ENCODE measurements around the gene LARP4B.
"Not testable (repeated sequence)": the region's sequence is repeated elsewhere in the genome, so short reads cannot be mapped to it uniquely, and the experiment has no call there.

The LARP4B gene

DNA sequence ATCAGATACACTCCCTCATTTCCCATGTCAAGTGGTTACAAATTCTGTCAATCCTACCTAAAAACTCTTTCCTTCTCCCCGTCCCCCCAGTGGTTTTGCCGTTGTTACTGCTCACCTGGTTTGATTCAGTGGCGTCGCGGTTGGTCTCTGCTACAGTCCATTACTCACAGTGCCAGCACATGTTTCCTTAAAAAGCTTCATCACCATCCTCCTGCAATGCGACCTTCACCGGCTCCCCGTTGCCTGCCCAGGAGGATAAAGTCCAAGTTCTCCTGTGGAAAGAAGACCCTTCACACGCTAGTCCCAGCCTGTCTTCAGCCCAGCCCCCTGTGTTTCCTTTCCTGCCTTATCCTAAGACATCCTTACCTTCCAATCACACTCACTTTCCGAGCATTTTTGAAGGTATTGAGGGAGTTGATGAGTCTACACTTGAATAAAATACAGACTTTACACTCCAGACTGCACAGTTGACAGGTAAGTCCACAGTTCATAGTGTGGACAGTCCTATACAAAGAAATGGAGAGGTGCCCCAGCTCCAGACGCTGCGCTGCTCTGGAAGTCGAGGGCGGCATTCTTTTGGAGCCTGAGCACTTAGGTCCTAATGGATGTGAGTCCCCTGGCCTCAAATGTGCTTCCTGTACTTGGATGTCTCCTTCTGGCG lies 3.4 kb upstream of the LARP4B start:
- DNase-seq (ENCODE audit: low read depth), result no peak
- no peak overlapping the region for H3K4me3 ChIP-seq (ENCODE audit: low read length)
- TF ChIP-seq, protein P1, sequence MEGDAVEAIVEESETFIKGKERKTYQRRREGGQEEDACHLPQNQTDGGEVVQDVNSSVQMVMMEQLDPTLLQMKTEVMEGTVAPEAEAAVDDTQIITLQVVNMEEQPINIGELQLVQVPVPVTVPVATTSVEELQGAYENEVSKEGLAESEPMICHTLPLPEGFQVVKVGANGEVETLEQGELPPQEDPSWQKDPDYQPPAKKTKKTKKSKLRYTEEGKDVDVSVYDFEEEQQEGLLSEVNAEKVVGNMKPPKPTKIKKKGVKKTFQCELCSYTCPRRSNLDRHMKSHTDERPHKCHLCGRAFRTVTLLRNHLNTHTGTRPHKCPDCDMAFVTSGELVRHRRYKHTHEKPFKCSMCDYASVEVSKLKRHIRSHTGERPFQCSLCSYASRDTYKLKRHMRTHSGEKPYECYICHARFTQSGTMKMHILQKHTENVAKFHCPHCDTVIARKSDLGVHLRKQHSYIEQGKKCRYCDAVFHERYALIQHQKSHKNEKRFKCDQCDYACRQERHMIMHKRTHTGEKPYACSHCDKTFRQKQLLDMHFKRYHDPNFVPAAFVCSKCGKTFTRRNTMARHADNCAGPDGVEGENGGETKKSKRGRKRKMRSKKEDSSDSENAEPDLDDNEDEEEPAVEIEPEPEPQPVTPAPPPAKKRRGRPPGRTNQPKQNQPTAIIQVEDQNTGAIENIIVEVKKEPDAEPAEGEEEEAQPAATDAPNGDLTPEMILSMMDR (conservative IDR thresholded peaks at IDR 0.05; ENCODE audit: low read length), result no peak

DNA sequence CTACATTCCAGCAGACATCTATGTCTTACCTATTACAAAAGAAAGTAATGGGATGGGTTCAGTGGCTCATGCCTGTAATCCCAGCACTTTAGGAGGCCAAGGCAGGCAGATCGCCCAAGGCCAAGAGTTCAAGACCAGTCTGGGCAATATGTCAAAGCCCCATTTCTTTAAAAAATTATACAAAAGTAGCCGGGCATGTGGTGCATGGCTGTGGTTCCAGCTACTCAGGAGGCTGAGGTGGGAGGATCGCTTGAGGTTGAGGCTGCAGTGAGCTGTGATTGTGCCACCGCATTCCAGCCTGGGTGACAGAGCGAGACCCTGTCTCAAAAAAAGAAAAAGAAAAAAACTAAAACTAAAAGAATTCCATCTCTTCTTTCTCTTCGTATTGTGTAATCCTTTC lies 2.7 kb upstream of the LARP4B start:
- not testable (repeated sequence) for H3K4me3 ChIP-seq (ENCODE audit: low read length); DNase-seq (ENCODE audit: low read depth)

DNA sequence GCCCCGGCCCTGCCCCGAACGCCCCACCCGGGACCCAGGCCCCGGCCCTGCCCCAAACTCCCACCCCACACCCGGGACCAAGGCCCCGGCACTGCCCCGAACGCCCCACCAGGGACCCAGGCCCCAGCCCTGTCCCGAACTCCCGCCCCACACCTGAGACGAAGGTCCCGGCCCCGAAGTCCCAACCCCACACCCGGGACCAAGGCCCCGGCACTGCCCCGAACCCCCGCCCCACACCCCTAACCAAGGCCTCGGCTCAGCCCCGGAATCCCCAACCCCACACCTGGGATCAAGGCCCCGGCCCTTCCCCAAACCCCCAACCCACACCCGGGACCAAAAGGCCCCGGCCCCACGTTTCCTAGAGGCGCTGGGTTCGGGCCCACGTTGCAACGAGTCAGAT lies 1.1 kb upstream of the LARP4B start:
- no peak overlapping the region for H3K4me3 ChIP-seq (ENCODE audit: low read length)
- TF ChIP-seq, protein P1 (conservative IDR thresholded peaks at IDR 0.05; ENCODE audit: low read length), result no peak

DNA sequence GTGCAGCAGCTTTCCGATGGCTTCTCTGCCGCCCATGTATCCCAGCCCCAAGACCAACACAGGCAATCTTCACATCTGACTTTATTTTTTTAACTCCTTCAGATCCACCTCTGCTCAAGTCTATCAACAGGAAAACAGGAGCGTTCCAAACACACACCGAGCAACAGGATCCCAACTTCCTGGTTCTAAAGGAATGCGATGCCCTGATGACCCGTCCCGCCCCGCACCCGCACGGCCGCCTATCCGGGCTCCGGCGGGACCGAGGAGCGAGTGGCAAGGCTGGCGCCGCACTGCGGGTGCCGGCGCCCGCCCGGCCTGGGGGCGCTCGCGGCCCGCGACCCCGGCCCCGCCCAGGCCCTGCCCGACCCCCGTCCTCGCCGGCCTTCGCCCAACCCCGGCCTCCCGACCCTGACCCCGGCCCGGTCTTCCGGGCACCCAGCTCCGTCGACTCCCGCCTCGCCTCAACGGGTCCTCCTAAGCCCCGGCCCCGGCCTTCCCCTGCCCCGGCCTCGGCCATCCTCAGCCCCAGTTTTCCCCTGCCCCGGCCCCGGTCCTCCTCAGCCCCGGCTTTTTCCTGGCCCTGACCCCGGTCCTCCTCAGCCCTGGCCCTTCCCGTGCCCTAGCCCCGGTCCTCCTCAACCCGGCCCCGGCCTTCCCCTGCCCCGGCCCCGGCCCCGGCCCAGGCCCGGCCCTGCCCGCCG lies 730 bp downstream of the LARP4B start:
- peak; percentile 51 for DNase-seq (ENCODE audit: low read depth)
- TF ChIP-seq, protein P1 (conservative IDR thresholded peaks at IDR 0.05; ENCODE audit: low read length), result no peak
- peak overlapping the region; percentile 83 for H3K4me3 ChIP-seq (ENCODE audit: low read length)

More for the DNA sequence above, 1.1 kb upstream of the LARP4B start:
- DNase-seq (ENCODE audit: low read depth), result no peak

DNA sequence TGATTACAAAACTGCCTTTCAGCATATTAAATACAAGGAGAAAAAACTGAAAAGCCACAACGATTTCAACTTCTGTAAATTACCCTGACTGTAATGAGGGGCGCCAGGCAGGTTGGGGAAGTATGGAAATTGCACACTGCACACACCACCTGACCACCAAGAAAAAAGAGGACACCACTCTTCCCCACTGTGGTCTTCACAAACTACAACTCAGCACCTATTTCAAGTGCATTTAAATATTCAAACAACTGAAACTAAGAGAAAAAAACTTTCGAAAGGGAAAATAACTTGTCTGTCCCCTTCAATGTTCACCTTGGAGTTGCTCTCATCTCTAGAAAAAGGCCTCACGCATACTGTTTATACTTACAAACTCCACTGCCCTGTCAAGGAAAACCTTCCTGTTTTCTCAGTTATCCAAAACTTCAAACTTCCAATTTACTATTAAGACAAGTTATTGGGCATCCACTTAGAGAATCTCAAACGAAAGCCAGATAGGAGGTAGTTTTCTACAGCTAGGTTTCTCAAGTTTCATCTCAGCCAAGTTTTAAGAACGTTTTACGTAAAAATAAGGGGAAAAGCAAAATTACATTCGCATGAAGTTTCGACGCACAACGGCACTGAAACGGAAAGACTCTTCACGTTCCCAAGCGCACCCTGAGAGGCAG lies 1.4 kb downstream of the LARP4B start:
- TF ChIP-seq, protein P1 (conservative IDR thresholded peaks at IDR 0.05; ENCODE audit: low read length), result no peak
- no peak for DNase-seq (ENCODE audit: low read depth)

DNA sequence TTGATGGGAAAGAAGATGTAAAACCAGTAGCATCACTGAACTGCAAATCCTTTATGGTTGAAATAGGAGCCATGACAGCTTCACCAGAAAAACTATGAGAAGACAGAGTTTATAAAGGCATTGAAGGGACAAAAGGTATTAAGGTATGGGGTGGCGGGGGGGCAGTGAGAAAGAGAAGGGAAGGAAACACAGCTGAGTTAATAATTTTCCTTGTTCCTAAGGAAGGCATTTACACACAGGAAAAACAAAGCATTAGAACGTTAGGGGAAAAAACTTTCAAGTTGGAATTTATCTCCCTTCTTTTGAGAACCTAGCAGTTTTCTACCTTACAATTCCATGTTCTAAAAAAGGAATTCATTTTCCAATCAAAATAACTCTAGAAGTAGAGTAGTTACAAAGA lies 4.4 kb downstream of the LARP4B start:
- no peak for DNase-seq (ENCODE audit: low read depth)
- TF ChIP-seq, protein P1 (conservative IDR thresholded peaks at IDR 0.05; ENCODE audit: low read length), result no peak
- H3K4me3 ChIP-seq (ENCODE audit: low read length), result no peak overlapping the region

More for the DNA sequence above, 1.4 kb downstream of the LARP4B start:
- peak overlapping the region; percentile 83 for H3K4me3 ChIP-seq (ENCODE audit: low read length)

DNA sequence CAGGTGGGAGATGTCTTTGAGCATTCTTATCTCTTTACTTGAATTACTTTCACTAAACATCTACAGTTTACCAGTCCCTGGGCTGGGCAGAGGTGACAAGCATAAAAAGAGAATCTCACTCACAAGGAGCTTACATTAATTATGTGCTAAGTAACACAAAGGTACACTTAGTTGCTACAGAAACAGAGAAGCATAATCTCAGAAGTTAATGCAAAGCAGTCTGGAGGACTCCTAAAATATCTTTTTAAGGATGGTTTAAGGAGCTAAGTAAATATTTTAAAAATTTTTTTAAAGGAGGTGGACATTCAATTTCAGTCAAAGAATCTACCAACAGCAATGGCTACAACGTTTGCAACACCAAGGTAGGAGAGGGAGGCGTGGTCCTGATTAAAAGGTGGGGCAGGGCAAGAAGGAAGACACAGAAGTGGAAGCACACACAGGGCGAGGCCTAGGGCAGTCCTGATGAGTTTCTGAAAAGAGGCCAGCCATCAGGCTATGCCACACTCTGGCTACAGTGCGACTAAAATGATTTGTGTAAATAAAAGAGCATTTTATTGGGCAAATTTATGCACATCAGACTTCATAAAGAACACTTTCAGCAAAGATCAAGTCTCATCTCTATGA lies 5.3 kb downstream of the LARP4B start:
- H3K4me3 ChIP-seq (ENCODE audit: low read length), result no peak overlapping the region
- TF ChIP-seq, protein P1 (conservative IDR thresholded peaks at IDR 0.05; ENCODE audit: low read length), result no peak
- DNase-seq (ENCODE audit: low read depth), result no peak
